Astrocyte (in vitro differentiated cells and primary cell): ENCODE results near the gene GJD4.

Experiments used
- EZH2 ChIP-seq: IDR thresholded peaks from 2 replicates; pipeline ENCODE4 v1.6.1; 2012; ENCODE audit warnings: mild to moderate bottlenecking, low read length, inconsistent platforms; ENCODE audit not compliant: insufficient read depth
- TF ChIP-seq, protein P1 (sequence below): IDR thresholded peaks from 2 replicates; pipeline ENCODE4 v1.5.1; 2011; ENCODE audit warnings: low read depth, mild to moderate bottlenecking, inconsistent platforms, low read length, moderate library complexity; ENCODE audit not compliant: insufficient read depth

DNA sequence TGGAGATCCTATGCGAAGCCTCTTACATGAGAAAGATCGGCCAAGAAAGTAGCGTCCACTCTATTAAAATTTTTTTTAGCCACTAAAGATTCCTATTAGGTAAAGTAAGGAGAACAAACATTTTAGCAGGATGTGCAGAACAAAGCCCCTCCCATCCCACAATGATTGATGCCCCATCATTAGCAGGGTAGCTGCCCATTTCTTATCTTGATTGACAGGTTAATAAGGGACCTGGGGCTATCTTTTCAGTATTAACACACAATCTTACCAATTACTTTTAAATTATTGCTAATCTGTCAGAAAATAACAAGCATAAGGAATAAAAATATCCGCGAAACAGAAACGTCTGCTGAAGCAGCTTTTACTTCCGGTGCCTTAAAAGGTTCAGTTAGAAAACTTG, 31.8 kb downstream of the GJD4 start:
- TF ChIP-seq, protein P1, sequence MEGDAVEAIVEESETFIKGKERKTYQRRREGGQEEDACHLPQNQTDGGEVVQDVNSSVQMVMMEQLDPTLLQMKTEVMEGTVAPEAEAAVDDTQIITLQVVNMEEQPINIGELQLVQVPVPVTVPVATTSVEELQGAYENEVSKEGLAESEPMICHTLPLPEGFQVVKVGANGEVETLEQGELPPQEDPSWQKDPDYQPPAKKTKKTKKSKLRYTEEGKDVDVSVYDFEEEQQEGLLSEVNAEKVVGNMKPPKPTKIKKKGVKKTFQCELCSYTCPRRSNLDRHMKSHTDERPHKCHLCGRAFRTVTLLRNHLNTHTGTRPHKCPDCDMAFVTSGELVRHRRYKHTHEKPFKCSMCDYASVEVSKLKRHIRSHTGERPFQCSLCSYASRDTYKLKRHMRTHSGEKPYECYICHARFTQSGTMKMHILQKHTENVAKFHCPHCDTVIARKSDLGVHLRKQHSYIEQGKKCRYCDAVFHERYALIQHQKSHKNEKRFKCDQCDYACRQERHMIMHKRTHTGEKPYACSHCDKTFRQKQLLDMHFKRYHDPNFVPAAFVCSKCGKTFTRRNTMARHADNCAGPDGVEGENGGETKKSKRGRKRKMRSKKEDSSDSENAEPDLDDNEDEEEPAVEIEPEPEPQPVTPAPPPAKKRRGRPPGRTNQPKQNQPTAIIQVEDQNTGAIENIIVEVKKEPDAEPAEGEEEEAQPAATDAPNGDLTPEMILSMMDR = no peak
- no peak for TF ChIP-seq EZH2
